DMS53 (cell line): ENCODE data around the gene DISP3.

Experiments
- DNase-seq: peaks from one replicate; lab custom pipeline; 2025; lab: John Stamatoyannopoulos, UW

Gene DISP3

GRCh38 chr1:11514366-11514765, 35.4 kb downstream of the DISP3 start:
- DNase-seq, result no peak

DNA sequence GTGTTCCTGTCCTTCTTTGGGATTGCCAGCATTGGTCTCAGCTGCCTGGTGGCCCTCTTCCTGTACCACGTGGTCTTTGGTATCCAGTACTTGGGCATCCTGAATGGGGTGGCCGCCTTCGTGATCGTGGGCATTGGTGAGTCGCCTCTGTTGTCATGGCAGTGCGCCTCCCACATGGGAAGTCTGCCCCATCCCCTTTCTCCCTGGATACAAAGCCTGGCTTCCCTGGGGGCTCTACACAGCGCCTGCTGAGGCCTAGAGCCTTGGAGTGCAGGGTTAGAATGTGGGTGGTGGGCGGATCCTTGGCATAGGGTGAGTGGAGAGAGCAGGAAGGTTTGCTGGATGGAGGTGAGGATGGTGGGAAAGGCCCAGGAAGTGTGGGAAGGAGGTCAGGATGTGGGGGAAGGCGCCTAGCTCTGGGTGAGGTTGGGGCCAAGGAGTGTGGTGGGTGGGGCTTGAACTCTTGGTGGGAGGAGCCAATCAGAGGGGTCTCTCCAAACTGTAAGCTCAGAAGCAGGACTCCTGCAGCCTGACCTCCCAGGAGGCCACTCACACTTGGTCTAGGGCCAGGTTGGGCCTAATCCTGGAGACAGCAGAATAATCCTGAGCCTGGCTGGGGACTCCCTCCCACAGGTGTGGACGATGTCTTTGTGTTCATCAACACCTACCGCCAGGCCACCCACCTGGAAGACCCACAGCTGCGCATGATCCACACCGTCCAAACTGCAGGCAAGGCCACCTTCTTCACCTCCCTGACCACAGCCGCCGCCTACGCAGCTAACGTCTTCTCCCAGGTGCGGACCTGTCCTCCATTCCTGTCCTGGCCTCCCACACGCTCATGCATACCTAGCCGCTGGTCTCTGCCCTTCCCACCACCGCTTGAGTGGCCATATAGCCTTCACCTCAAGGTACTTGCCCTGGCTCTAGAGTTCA, 36.7 kb downstream of the DISP3 start:
- DNase-seq, result no peak

- DNase-seq, result no peak
These were observed 38.1 kb downstream of the DISP3 start for GRCh38 chr1:11516961-11517635.

GRCh38 chr1:11518016-11518701, 39.2 kb downstream of the DISP3 start:
- no peak for DNase-seq

GRCh38 chr1:11518791-11519628, 40.1 kb downstream of the DISP3 start:
- DNase-seq, result no peak

GRCh38 chr1:11519629-11520031, 40.7 kb downstream of the DISP3 start:
- DNase-seq, result no peak

GRCh38 chr1:11520531-11521233, 41.7 kb downstream of the DISP3 start:
- DNase-seq, result no peak

DNA sequence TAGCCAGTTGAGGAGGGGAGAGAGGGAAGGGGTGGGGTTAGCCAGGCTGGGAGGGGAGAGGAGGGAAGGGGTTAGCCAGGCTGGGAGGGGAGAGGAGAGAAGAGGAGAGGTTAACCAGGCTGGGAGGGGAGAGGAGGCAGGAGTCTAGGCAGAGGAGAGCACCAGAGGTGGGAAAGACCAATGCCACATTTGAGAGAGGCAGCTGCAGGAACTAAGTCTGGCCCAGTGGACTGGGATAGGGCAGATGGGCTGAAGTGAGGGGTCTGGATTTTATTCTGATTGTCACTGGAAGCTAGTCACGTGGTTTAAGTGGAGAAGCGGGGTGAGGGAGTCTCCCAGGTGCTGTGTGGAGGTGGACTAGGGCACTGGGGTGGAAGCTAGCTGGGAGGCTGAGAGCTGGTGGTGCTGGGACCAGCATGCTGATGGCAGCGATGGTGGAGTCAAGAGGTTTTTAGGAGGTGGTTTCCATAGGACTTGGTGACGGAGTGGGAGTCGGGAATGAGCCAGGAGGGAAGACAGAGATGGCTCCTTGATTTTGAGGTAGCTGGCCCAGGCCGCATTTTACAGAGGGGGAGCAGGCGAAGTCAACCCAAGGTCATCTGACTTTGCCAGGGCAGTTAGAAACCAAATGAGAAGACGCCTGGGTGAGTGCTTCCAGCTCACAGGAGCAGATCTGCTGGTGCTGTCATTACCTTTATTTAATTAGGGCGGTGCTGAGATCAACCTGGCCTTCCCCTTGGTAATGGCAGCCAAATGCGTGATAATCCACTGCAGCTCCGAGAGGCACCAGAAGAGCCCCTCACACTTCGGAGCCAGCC, 42.8 kb downstream of the DISP3 start:
- no peak for DNase-seq

DNA sequence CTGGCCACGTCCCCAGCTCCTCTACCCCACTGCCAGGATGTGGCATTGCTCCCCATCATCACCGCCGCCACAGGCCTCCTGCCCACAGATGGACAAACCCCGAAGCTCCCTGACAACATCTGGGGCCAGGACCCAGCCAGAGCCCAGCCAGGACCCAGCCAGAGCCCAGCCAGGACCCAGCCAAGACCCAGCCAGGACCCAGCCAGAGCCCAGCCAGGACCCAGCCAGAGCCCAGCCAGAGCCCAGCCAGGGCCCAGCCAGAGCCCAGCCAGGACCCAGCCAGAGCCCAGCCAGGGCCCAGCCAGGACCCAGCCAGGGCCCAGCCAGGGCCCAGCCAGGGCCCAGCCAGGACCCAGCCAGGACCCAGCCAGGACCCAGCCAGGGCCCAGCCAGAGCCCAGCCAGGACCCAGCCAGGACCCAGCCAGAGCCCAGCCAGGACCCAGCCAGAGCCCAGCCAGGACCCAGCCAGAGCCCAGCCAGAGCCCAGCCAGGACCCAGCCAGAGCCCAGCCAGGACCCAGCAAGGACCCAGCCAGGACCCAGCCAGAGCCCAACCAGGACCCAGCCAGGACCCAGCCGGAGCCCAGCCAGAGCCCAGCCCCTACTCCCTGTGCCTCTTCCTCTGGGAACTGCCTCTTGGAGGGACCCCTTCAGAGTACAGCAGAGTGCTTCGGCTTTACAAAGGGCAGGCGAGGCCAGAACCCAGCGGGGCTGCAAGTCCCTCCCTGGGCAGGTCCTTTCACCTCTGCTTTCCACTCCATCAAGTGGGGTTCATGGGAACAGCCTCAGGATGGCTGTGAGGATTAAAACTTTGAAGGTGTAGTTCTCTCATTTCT, 43.7 kb downstream of the DISP3 start:
- no peak for DNase-seq

DNA sequence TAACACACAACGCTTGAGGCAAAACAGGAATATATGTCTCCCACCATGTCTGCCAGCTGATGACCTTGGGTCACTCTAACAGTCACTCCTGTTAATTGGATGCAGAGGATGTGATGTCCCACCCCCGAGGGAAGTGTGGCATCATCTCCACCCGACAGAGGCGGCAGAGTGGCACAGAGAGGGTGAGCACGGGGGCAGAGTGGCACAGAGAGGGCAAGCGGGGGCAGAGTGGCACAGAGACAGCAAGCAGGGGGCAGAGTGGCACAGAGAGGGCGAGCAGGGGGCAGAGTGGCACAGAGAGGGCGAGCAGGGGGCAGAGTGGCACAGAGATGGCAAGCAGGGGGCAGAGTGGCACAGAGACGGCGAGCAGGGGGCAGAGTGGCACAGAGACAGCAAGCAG, 44.3 kb downstream of the DISP3 start:
- no peak for DNase-seq

DNA sequence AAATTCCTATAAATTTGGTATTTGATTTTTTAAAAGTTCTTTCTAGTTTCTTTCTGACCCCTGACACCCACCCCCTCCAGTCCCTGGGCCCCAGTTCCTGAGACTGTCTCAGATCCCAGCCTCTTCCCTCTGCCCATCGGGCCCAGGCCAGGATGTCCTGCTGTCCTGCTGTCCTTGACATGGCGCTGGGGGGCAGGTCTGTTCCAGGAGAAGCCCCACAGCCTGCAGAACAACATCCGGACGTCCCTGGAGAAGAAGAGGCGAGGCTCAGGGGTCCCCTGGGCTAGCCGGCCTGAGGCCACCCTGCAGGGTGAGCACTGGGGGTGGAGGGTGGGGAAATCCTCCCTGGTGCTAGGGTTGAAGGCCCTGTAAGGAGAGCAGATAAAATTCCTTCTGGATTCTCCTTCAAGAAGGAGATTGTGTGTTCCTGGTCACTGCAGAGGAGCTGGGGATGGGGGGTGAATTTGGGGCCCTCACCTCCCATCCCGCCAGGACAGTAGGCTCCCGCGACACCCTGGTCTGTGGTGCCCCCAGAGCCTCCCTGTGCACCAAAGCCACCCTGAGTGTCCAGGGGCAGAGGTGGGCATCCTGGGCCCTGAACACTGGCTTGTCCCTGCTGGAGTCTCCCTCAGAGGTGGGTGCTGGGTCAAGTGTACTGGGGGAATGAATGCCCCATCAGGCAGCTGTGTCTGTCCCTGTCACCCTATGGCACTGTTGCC, 45.0 kb downstream of the DISP3 start:
- no peak for DNase-seq

DNA sequence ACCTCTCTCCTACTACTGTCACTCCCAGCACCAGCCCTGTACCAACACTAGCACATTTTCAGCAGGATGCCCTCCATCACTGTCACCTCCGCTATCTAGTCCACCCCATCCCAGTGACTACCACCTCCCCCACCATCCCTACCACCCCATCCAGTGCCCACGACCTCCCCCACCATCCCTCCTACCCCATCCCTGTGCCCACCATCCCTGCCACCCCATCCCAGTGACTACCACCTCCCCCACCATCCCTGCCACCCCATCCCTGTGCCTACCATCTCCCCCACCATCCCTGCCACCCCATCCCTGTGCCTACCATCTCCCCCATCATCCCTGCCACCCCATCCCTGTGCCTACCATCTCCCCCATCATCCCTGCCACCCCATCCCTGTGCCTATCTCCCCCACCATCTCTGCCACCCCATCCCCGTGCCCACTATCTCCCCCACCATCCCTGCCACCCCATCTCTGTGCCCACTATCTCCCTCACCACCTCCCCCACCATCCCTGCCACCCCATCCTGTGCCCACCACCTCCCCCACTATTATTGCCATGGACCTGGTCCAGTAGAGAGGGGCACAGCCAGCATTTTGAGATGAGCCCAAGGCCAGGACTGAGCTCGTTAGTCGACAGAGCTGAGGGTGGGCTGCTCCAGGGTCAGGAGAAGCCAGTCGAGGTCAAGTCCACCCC, 45.7 kb downstream of the DISP3 start:
- no peak for DNase-seq

DNA sequence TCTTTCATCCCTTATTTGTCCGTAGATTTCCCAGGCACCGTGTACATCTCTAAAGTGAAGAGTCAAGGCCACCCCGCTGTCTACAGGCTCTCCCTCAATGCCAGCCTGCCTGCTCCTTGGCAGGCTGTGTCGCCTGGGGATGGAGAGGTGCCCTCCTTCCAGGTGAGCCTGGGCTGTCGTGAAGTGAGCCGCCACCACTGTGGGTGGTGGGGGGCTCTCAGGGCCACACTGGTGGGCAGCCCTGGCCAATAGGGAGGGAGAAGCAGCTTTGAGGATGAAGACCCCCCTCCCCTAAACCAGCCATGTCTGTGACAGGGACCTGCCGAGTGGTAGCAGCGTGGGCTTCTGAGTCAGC, 46.2 kb downstream of the DISP3 start:
- no peak for DNase-seq

DNA sequence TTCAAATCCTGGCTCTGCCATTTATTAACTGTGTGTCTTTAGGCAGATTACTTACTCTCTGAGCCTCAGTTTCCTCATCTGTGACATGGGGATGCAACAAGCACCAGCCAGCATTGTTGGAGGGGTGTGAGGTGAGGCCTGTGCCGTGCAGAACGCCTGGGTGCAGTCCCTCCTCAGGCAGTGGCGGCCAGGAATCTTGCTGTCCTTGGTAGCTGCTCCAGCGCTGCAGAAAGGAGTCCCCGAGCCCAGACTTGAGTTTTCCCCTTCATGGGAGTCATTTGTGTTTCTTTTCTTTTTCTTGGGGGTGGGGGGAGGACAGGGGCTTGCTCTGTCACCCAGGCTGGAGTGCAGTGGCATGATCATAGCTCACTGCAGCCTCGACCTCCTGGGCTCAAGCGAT, 46.6 kb downstream of the DISP3 start:
- DNase-seq, result no peak

GRCh38 chr1:11526071-11526895, 47.3 kb downstream of the DISP3 start:
- DNase-seq, result no peak

GRCh38 chr1:11527541-11528452, 48.8 kb downstream of the DISP3 start:
- DNase-seq, result no peak
